NK-92 (cell line): ENCODE results near the gene ILRUN.
A peak's percentile ranks its signal among the peaks of the same experiment; 100 is the strongest.
"Not testable (repeated sequence)": the region's sequence is repeated elsewhere in the genome, so short reads cannot be mapped to it uniquely, and the experiment has no call there.

Experiments
- DNase-seq: peaks from one replicate; lab custom pipeline; 2025; ENCODE audit not compliant: unreplicated experiment; lab: John Stamatoyannopoulos, UW

ILRUN gene

GRCh38 chr6:34696739-34697543 lies at the start of gene ILRUN:
TSS of gene ILRUN (minus strand) at chr6:34696767. CDS start at chr6:34696603, 164 bp downstream.
- peak; percentile 71 for DNase-seq

GRCh38 chr6:34745277-34746103 lies 48.9 kb upstream of the ILRUN start:
- no peak for DNase-seq

- not testable (repeated sequence) for DNase-seq
These were observed 47.7 kb upstream of the ILRUN start for GRCh38 chr6:34744294-34744647.

GRCh38 chr6:34743625-34744293 lies 47.2 kb upstream of the ILRUN start:
- no peak for DNase-seq

- DNase-seq, result no peak
These were observed 45.5 kb upstream of the ILRUN start for GRCh38 chr6:34742094-34742493.

- no peak for DNase-seq
These were observed 40.3 kb upstream of the ILRUN start for GRCh38 chr6:34736823-34737222.

- no peak for DNase-seq
These were observed 35.0 kb upstream of the ILRUN start for GRCh38 chr6:34731393-34732060.

GRCh38 chr6:34729631-34730470 lies 33.3 kb upstream of the ILRUN start:
- no peak for DNase-seq

GRCh38 chr6:34726055-34726454 lies 29.5 kb upstream of the ILRUN start:
- no peak for DNase-seq

GRCh38 chr6:34723203-34723602 lies 26.6 kb upstream of the ILRUN start:
- DNase-seq, result no peak

- no peak for DNase-seq
These were observed 25.9 kb upstream of the ILRUN start for GRCh38 chr6:34722451-34722850.

GRCh38 chr6:34720160-34720559 lies 23.6 kb upstream of the ILRUN start:
- DNase-seq, result not testable (repeated sequence)

GRCh38 chr6:34719646-34720045 lies 23.1 kb upstream of the ILRUN start:
- not testable (repeated sequence) for DNase-seq

GRCh38 chr6:34718976-34719375 lies 22.4 kb upstream of the ILRUN start:
- DNase-seq, result no peak

- no peak for DNase-seq
These were observed 20.9 kb upstream of the ILRUN start for GRCh38 chr6:34717466-34717865.

GRCh38 chr6:34714663-34715062 lies 18.1 kb upstream of the ILRUN start:
- no peak for DNase-seq

GRCh38 chr6:34712881-34713280 lies 16.3 kb upstream of the ILRUN start:
- not testable (repeated sequence) for DNase-seq

- no peak for DNase-seq
These were observed 12.8 kb upstream of the ILRUN start for GRCh38 chr6:34709386-34709785.

- no peak for DNase-seq
These were observed 8.7 kb upstream of the ILRUN start for GRCh38 chr6:34705241-34705640.

GRCh38 chr6:34701199-34701598 lies 4.6 kb upstream of the ILRUN start:
- DNase-seq, result no peak
